Measurements from ENCODE around the gene NMRAL1.

Gene NMRAL1

DNA sequence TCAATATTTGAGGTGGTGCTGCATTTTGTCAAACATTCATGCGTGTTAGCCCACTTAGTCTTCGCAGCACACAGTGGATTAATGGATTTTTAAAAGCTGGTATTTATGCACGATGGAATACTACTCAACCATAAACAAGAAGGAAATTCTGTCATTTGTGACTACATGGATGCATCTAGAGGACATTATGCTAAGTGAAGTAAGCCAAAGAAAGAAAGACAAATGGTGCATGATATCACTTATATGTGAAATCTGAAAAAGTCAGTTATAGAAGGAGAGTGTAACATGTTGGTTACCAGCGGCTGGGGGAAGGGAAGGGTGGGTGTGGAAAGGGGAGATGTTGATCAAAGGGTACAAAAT is 24.8 kb upstream of the NMRAL1 start:
- Histone ChIP-seq H3K36me3 (ENCODE audit: insufficient read depth, low read length) (peaks cover 10% of the 10 kb centered on the region), H3K9ac (ENCODE audit: low read depth, low read length) (no peak overlapping the region), H3K4me1 (ENCODE audit: control insufficient read depth, insufficient read depth, low read length) (peaks cover 53% of the 10 kb centered on the region), H3K9me3 (replicated peaks; ENCODE audit: low read length) (no peaks in the 10 kb centered on the region), H3K4me2 (ENCODE audit: low read length) (no peak overlapping the region), H3K27me3 (ENCODE audit: control insufficient read depth, insufficient read depth, low read length) (no peaks in the 10 kb centered on the region), H3K4me3 (ENCODE audit: low read length) (no peak overlapping the region)

DNA sequence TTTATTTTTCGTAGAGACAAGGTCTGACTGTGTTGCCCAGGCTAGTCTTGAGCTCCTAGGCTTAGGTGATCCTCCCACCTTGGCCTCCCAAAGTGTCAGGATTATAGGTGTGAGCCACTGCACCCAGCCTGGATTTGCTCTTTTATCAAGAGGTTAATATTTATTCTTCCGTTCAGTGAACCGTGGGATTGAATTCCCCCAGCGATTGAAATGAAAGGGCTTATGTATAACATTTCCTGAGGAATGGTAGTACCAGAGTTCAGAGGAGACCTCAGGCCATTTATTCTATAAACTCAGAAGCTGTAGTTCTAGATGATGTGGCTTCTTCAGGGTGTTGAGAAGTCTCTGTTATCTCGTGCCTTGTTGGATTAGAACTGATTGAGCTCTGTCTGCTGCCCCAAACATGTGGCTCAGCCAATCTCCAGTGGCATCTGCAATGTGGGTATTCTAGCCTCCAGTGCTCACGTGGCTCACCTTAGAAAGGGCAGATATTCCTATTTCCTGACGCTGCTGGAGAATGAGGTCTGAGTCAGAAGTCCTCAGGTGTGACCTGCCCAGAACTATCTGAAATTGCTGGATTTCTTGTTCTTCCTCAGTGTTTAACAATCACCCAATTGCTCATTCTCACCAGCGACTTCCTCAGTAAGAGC is 24.2 kb upstream of the NMRAL1 start:
- no peaks in the 10 kb centered on the region for H3K27me3 ChIP-seq (ENCODE audit: control insufficient read depth, insufficient read depth, low read length)
- H3K4me1 ChIP-seq (ENCODE audit: control insufficient read depth, insufficient read depth, low read length), result peaks cover 54% of the 10 kb centered on the region
- no peak overlapping the region for H3K4me3 ChIP-seq (ENCODE audit: low read length)
- H3K4me2 ChIP-seq (ENCODE audit: low read length), result no peak overlapping the region
- no peak overlapping the region for H3K9ac ChIP-seq (ENCODE audit: low read depth, low read length)
- no peaks in the 10 kb centered on the region for H3K9me3 ChIP-seq (replicated peaks; ENCODE audit: low read length)
- H3K36me3 ChIP-seq (ENCODE audit: insufficient read depth, low read length), result peaks cover 10% of the 10 kb centered on the region

DNA sequence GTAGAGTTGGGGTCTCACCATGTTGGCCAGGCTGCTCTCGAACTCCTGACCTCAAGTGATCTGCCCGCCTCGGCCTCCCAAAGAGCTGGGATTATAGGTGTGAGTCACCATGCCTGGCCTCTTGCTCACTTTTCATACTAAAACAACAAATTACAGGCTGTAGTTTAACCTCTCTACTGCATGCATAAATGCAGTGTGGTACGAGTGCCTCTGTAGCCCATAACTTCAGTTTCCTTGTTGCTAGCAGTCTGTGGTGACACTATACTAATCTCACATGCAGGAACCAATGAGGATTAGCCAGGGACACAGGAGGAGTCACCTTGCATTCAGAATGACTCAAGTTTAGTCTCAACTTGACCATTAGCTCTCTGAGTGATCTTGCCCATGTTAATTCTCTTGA is 21.9 kb upstream of the NMRAL1 start:
- Histone ChIP-seq H3K9ac (ENCODE audit: low read depth, low read length) (no peak overlapping the region), H3K4me3 (ENCODE audit: low read length) (no peak overlapping the region), H3K27me3 (ENCODE audit: control insufficient read depth, insufficient read depth, low read length) (no peaks in the 10 kb centered on the region), H3K36me3 (ENCODE audit: insufficient read depth, low read length) (peaks cover 10% of the 10 kb centered on the region), H3K4me1 (ENCODE audit: control insufficient read depth, insufficient read depth, low read length) (peaks cover 50% of the 10 kb centered on the region), H3K4me2 (ENCODE audit: low read length) (no peak overlapping the region), H3K9me3 (replicated peaks; ENCODE audit: low read length) (no peaks in the 10 kb centered on the region)

DNA sequence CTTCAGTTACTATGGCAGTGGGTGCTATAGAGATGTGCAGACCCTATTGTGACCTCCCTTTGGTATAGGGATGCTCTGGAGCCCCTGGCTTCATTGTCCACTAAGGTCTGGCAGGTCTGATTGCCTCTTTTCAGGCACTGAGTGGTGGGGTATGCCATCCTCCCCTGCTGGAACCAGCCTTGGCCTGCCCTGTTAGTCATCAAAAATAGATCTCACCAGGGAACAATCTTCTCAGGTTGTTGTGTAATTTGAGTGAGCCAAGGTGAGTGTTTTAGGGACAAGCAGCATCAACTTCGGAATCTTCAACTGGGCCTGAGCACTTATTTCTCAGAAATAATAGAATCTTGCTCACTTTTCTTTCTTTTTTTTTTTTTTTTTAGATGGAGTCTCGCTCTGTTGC is 21.3 kb upstream of the NMRAL1 start:
- H3K36me3 ChIP-seq (ENCODE audit: insufficient read depth, low read length), result peaks cover 10% of the 10 kb centered on the region
- peaks cover 44% of the 10 kb centered on the region for H3K4me1 ChIP-seq (ENCODE audit: control insufficient read depth, insufficient read depth, low read length)
- no peak overlapping the region for H3K4me3 ChIP-seq (ENCODE audit: low read length)
- H3K9ac ChIP-seq (ENCODE audit: low read depth, low read length), result peak overlapping the region; percentile 16
- no peaks in the 10 kb centered on the region for H3K9me3 ChIP-seq (replicated peaks; ENCODE audit: low read length)
- H3K4me2 ChIP-seq (ENCODE audit: low read length), result no peak overlapping the region
- H3K27me3 ChIP-seq (ENCODE audit: control insufficient read depth, insufficient read depth, low read length), result no peaks in the 10 kb centered on the region

DNA sequence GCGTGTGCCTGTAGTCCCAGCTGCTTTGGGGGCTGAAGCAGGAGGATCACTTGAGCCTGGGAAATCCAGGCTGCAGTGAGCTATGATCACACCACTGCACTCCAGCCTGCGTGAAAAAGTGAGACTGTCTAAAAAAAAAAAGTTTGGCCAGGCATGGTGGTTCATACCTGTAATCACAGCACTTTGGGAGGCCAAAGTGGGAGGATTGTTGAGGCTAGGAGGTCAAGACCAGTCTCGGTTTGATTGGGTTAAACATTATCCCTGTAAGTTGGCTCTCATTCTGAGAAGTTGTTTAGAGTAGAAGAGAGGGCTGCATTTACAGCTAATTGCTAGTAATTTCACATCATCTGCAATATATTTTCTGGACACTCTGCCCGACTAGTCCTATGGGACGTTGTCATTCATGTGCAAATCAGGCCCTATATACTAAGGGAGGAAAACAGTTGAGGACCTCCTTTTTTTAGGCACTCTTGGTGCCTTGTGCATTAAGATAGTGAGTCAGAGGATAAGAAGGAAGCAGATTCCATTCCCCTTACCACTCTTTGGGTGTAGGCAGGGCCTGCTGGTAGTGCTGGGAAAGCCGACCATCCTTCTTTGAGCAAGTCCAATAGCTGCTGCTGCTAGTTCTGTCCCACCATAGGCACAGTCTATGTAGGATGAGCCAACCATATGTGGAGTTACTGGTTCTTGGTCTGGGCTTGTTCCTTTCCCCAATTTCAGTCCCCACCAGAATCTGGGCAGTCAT is 20.5 kb upstream of the NMRAL1 start:
- Histone ChIP-seq H3K9me3 (replicated peaks; ENCODE audit: low read length) (no peaks in the 10 kb centered on the region), H3K4me2 (ENCODE audit: low read length) (peak overlapping the region; percentile 25), H3K27me3 (ENCODE audit: control insufficient read depth, insufficient read depth, low read length) (no peaks in the 10 kb centered on the region), H3K36me3 (ENCODE audit: insufficient read depth, low read length) (peaks cover 10% of the 10 kb centered on the region), H3K4me1 (ENCODE audit: control insufficient read depth, insufficient read depth, low read length) (peaks cover 36% of the 10 kb centered on the region), H3K4me3 (ENCODE audit: low read length) (no peak overlapping the region), H3K9ac (ENCODE audit: low read depth, low read length) (peak overlapping the region; percentile 16)

DNA sequence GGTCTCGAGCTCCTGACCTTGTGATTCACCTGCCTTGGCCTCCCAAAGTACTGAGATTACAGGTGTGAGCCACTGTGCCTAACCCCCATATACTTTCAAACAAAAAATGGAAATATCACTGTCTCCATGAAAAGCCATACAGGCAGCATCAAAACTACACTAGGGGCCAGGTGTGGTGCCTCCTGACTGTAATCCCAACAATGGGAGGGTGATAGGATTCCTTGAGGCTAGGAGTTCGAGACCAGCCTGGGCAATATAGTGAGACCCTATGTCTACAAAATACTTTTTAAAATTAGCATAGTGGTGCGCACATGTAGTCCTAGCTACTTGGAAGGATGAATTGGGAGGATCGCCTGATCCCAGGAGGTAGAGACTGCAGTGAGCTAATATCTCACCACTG is 17.5 kb upstream of the NMRAL1 start:
- H3K4me1 ChIP-seq (ENCODE audit: control insufficient read depth, insufficient read depth, low read length), result peaks cover 50% of the 10 kb centered on the region

DNA sequence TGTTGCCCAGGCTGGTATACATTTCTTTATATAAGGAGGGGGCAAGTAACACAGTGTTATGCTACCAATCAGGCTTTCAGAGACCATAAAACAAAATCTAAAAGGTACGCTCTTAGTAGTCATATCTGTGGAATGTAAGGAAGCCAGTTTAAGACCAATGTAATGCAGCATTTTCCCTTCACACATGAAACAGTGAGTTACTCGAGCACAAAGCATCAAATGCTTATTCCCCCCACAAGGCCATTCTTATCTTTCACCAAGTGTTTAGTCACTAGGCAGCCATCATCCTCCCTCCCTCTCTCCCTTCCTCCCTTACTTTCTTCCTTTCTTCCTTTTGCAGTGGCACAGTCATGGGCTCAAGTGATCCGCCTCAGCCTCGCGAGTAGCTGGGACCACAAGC is 14.6 kb upstream of the NMRAL1 start:
- Histone ChIP-seq H3K36me3 (ENCODE audit: insufficient read depth, low read length) (peaks cover 12% of the 10 kb centered on the region), H3K9me3 (replicated peaks; ENCODE audit: low read length) (no peaks in the 10 kb centered on the region), H3K4me3 (ENCODE audit: low read length) (no peak overlapping the region), H3K4me2 (ENCODE audit: low read length) (peak overlapping the region; percentile 26), H3K4me1 (ENCODE audit: control insufficient read depth, insufficient read depth, low read length) (peaks cover 21% of the 10 kb centered on the region), H3K27me3 (ENCODE audit: control insufficient read depth, insufficient read depth, low read length) (no peaks in the 10 kb centered on the region), H3K9ac (ENCODE audit: low read depth, low read length) (no peak overlapping the region)

More for the DNA sequence above, 17.5 kb upstream of the NMRAL1 start:
- H3K27me3 ChIP-seq (ENCODE audit: control insufficient read depth, insufficient read depth, low read length), result no peaks in the 10 kb centered on the region
- H3K4me2 ChIP-seq (ENCODE audit: low read length), result no peak overlapping the region
- H3K9ac ChIP-seq (ENCODE audit: low read depth, low read length), result no peak overlapping the region
- no peak overlapping the region for H3K4me3 ChIP-seq (ENCODE audit: low read length)
- no peaks in the 10 kb centered on the region for H3K9me3 ChIP-seq (replicated peaks; ENCODE audit: low read length)
- H3K36me3 ChIP-seq (ENCODE audit: insufficient read depth, low read length), result peaks cover 1% of the 10 kb centered on the region

DNA sequence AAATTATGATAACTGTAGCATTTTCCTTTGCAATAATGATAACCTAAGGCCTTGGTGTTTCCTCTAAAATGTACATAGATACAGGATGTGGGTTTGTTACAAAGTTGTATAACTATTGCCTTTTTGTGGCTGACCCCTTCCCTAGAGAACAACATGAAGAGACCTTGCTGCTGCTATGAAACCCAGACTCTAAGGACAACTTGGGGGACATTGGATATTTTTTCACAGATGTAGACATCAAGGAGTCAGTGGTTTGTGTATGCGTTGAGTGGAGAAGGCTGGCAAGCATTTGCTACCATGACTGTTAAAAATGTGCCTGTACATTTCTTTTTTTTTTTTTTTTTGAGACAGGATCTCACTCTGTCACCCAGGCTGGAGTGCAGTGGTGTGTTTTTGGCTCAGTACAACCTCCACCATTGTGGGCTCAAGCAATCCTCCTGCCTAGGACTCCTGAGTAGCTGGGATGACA is 14.1 kb upstream of the NMRAL1 start:
- Histone ChIP-seq H3K9ac (ENCODE audit: low read depth, low read length) (peak overlapping the region; percentile 8), H3K4me1 (ENCODE audit: control insufficient read depth, insufficient read depth, low read length) (peaks cover 21% of the 10 kb centered on the region), H3K9me3 (replicated peaks; ENCODE audit: low read length) (no peaks in the 10 kb centered on the region), H3K4me3 (ENCODE audit: low read length) (no peak overlapping the region), H3K27me3 (ENCODE audit: control insufficient read depth, insufficient read depth, low read length) (no peaks in the 10 kb centered on the region), H3K36me3 (ENCODE audit: insufficient read depth, low read length) (peaks cover 12% of the 10 kb centered on the region), H3K4me2 (ENCODE audit: low read length) (peak overlapping the region; percentile 26)

DNA sequence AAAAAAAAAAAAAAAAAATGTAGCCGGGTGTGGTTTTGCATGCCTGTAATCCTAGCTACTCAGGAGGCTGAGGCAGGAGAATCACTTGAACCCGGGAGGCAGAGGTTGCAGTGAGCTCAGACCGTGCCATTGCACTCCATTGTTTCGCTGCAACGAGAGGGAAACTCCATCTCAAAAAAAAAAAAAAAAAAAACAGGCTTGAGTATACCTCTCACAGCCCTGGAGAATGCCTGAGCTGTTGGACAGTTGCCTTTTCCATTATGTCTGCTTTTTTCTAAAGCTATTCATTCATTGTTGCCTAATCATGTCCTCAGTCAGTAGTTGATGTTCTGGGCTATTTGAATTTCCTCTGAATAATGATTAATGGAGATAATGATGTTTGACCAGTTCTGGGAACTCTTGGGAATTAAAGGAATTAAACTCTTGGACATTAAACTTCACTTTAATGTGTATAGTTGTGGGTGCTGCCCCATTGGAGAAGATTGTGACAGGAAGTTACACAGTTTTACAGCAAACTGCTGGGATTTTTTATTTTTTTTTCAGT is 13.6 kb upstream of the NMRAL1 start:
- Histone ChIP-seq H3K4me2 (ENCODE audit: low read length) (no peak overlapping the region), H3K4me1 (ENCODE audit: control insufficient read depth, insufficient read depth, low read length) (peaks cover 21% of the 10 kb centered on the region), H3K4me3 (ENCODE audit: low read length) (no peak overlapping the region), H3K36me3 (ENCODE audit: insufficient read depth, low read length) (peaks cover 12% of the 10 kb centered on the region), H3K27me3 (ENCODE audit: control insufficient read depth, insufficient read depth, low read length) (no peaks in the 10 kb centered on the region), H3K9me3 (replicated peaks; ENCODE audit: low read length) (no peaks in the 10 kb centered on the region), H3K9ac (ENCODE audit: low read depth, low read length) (peak overlapping the region; percentile 8)

DNA sequence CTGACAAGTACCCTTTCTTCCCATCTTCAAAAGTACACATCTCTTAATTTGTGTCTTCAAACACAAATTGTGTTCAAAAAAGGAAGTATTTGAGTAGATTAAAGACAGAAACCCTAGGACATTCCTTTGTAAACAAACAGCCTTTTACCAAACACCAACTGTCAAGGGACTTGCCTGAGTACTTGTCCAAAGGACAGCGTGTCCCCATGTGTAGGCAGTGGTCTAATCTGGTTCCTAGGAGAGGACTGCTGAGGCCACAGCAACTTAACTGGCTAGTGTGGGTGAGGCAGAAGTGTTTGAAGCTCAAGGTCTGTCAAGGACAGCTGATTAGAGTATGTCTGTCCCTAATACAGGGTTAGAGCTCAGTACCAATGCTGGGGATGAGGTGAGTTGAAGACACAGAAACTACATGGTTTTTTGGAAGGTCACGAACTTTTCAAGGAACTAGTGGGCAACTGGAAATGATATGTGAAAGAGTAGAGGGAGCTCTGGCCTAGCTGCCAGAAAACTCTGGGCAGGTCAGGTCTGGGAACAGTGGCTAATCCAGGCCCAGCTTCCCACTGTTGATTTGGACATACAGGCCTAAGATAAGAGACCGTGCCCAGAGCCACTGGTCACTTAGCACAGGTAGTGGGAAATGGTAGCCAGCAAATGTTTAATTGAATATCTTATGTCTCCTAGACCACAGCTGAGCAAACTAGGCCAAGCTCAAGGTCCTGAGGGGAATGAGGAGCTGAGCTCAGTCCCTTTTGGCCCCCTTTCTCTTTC is 11.9 kb upstream of the NMRAL1 start:
- H3K9ac ChIP-seq (ENCODE audit: low read depth, low read length), result no peak overlapping the region
- H3K4me1 ChIP-seq (ENCODE audit: control insufficient read depth, insufficient read depth, low read length), result peaks cover 21% of the 10 kb centered on the region
- no peak overlapping the region for H3K4me3 ChIP-seq (ENCODE audit: low read length)
- H3K27me3 ChIP-seq (ENCODE audit: control insufficient read depth, insufficient read depth, low read length), result no peaks in the 10 kb centered on the region
- no peak overlapping the region for H3K4me2 ChIP-seq (ENCODE audit: low read length)
- H3K36me3 ChIP-seq (ENCODE audit: insufficient read depth, low read length), result peaks cover 12% of the 10 kb centered on the region
- no peaks in the 10 kb centered on the region for H3K9me3 ChIP-seq (replicated peaks; ENCODE audit: low read length)

DNA sequence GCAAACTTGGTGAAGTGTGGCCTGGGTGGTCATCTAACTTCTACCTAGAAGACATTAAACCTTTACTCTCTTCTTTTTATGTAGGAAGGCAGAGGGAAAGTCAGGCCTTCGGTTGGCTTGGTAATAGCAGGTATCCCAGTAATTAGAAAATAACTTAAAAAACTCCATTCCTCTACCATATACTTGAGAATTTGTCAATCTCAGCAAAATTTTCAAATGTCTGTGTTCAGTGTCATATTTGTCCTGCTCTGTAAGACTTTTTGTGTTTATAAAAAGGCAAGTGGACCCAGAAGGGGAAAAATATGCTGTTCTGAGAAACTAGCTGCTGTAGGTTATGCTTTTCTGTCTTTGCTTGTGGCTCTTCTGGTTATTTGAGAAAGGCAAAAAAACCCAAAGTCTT is 7.5 kb upstream of the NMRAL1 start:
- Histone ChIP-seq H3K4me2 (ENCODE audit: low read length) (no peak overlapping the region), H3K9ac (ENCODE audit: low read depth, low read length) (no peak overlapping the region), H3K4me3 (ENCODE audit: low read length) (no peak overlapping the region), H3K36me3 (ENCODE audit: insufficient read depth, low read length) (peaks cover 12% of the 10 kb centered on the region), H3K4me1 (ENCODE audit: control insufficient read depth, insufficient read depth, low read length) (peaks cover 7% of the 10 kb centered on the region), H3K27me3 (ENCODE audit: control insufficient read depth, insufficient read depth, low read length) (no peaks in the 10 kb centered on the region), H3K9me3 (replicated peaks; ENCODE audit: low read length) (no peaks in the 10 kb centered on the region)
